GM23338 (cell line): ENCODE data around the gene RAB3GAP2. TPM values are rescaled to one million over a fixed set of nuclear protein-coding genes. Genes with fewer than 3 reads are reported as not detected.
"Not testable (repeated sequence)": the region's sequence is repeated elsewhere in the genome, so short reads cannot be mapped to it uniquely, and the experiment has no call there.

Experiments
- ATAC-seq: fragments of 200-7000 bp; cut with Tn5 transposase; 3 replicates; pipeline ENCODE4 v1.9.1; 2020
- DNase-seq: peaks from one replicate; pipeline ENCODE4 v3.0.0-alpha.2; 2015; ENCODE audit warnings: low spot score
- H2AFZ ChIP-seq: fragments of 200-600 bp; sonication (generic); 2 replicates; pipeline ENCODE4 v1.8.0; 2016; ENCODE audit warnings: antibody characterized with exemption, mild to moderate bottlenecking, moderate library complexity
- H3F3A ChIP-seq: fragments of 200-600 bp; sonication (generic); replicated peaks from 2 replicates; pipeline ENCODE4 v1.8.0; 2017; ENCODE audit warnings: antibody characterized with exemption, mixed run types, low read depth
- H3K27ac ChIP-seq: fragments of 200-600 bp; sonication (generic); 2 replicates; pipeline ENCODE4 v1.6.1; 2016; ENCODE audit warnings: low read depth
- H3K27me3 ChIP-seq: fragments of 200-600 bp; sonication (generic); 2 replicates; pipeline ENCODE4 v1.8.0; 2016; ENCODE audit warnings: mild to moderate bottlenecking, mixed run types, moderate library complexity; ENCODE audit not compliant: insufficient read depth
- H3K36me3 ChIP-seq: fragments of 200-600 bp; sonication (generic); 2 replicates; pipeline ENCODE4 v1.8.0; 2016; ENCODE audit warnings: mild to moderate bottlenecking; ENCODE audit not compliant: insufficient read depth
- H3K4me1 ChIP-seq: fragments of 200-600 bp; sonication (generic); 2 replicates; pipeline ENCODE4 v1.8.0; 2016; ENCODE audit warnings: mild to moderate bottlenecking, moderate library complexity; ENCODE audit not compliant: insufficient read depth
- H3K4me2 ChIP-seq: fragments of 200-600 bp; sonication (generic); 2 replicates; pipeline ENCODE4 v1.7.1; 2017; ENCODE audit warnings: mixed run types
- H3K4me3 ChIP-seq: fragments of 200-600 bp; sonication (generic); 2 replicates; pipeline ENCODE4 v1.6.1; 2016; ENCODE audit warnings: mixed run types
- H3K79me2 ChIP-seq: fragments of 200-600 bp; sonication (generic); replicated peaks from 2 replicates; pipeline ENCODE4 v1.8.0; 2017; ENCODE audit warnings: mild to moderate bottlenecking; ENCODE audit not compliant: insufficient read depth
- H3K9me2 ChIP-seq: fragments of 200-600 bp; sonication (generic); 2 replicates; pipeline ENCODE4 v1.8.0; 2017; ENCODE audit not compliant: insufficient read depth
- H4K20me1 ChIP-seq: fragments of 200-600 bp; sonication (generic); replicated peaks from 2 replicates; pipeline ENCODE4 v1.8.0; 2017; ENCODE audit warnings: mild to moderate bottlenecking; ENCODE audit not compliant: insufficient read depth
- H3K27ac Mint-ChIP-seq: 2 replicates; pipeline ENCODE4 v1.8.0; 2020; ENCODE audit warnings: inconsistent platforms, mild to moderate bottlenecking, moderate library complexity, mixed read lengths
- H3K27me3 Mint-ChIP-seq: 3 replicates; pipeline ENCODE4 v1.8.0; 2022; ENCODE audit warnings: low read depth, mild to moderate bottlenecking, moderate library complexity, mixed read lengths, inconsistent platforms; ENCODE audit not compliant: insufficient read depth, poor library complexity
- H3K36me3 Mint-ChIP-seq: 3 replicates; pipeline ENCODE4 v1.8.0; 2021; ENCODE audit warnings: low read depth, mild to moderate bottlenecking, inconsistent platforms, moderate library complexity, mixed read lengths
- H3K4me1 Mint-ChIP-seq: 3 replicates; pipeline ENCODE4 v1.8.0; 2020; ENCODE audit warnings: mild to moderate bottlenecking, inconsistent platforms, mixed read lengths
- H3K4me3 Mint-ChIP-seq: 3 replicates; pipeline ENCODE4 v1.8.0; 2021; ENCODE audit warnings: moderate library complexity, mild to moderate bottlenecking, inconsistent platforms, mixed read lengths
- H3K9me3 Mint-ChIP-seq: 3 replicates; pipeline ENCODE4 v1.8.0; 2020; ENCODE audit warnings: moderate library complexity, mild to moderate bottlenecking, inconsistent platforms, mixed read lengths
- CTCF ChIP-seq, 2 experiments: fragments of 200-600 bp in 1 of 2; sonication (generic) in 1 of 2; conservative IDR thresholded peaks; 2 replicates each; pipeline versions ENCODE4 v1.5.1 to v1.6.1; 2016 to 2017; ENCODE audit warnings: antibody characterized with exemption in 2 of 2, low read depth in 2 of 2, mild to moderate bottlenecking in 2 of 2, moderate library complexity in 1 of 2
- ETS1 ChIP-seq: IDR thresholded peaks from 2 replicates; pipeline ENCODE4 v1.6.1; 2016; ENCODE audit warnings: antibody characterized with exemption
- EZH2 ChIP-seq: fragments of 200-600 bp; sonication (generic); IDR thresholded peaks from one replicate; pipeline ENCODE4 v1.8.0; 2017; ENCODE audit warnings: antibody characterized with exemption, mild to moderate bottlenecking, low read depth; ENCODE audit not compliant: unreplicated experiment
- EZH2phosphoT487 ChIP-seq: fragments of 200-600 bp; sonication (generic); IDR thresholded peaks from one replicate; pipeline ENCODE4 v1.8.1; 2018; ENCODE audit warnings: antibody characterized with exemption; ENCODE audit not compliant: unreplicated experiment
- JUNB ChIP-seq: IDR thresholded peaks from one replicate; pipeline ENCODE4 v1.6.1; 2016; ENCODE audit warnings: antibody characterized with exemption; ENCODE audit not compliant: unreplicated experiment
- STAT1 ChIP-seq: IDR thresholded peaks from one replicate; pipeline ENCODE4 v1.6.1; 2016; ENCODE audit warnings: antibody characterized with exemption; ENCODE audit not compliant: unreplicated experiment
- ZNF114 ChIP-seq: fragments of 250-450 bp; sonication (Bioruptor Pico); IDR thresholded peaks from 2 replicates; pipeline ENCODE4 v1.5.0; 2020; ENCODE audit warnings: mild to moderate bottlenecking, moderate library complexity
- ZNF331 ChIP-seq: fragments of 250-450 bp; sonication (Bioruptor Pico); IDR thresholded peaks from 2 replicates; pipeline ENCODE4 v1.5.0; 2020; ENCODE audit warnings: low read depth, mild to moderate bottlenecking, moderate library complexity
- polyA plus RNA-seq: library from polyadenylated mRNA; unstranded; fragments of >200 nt; fragmentation: Nextera tagmentation; extraction: Ambion mirVana; gene quantifications from 2 replicates; pipeline ENCODE4 v1.2.1, GENCODE V29; 2016
- total RNA-seq: library from RNA; depleted of rRNA; stranded (reverse); fragments of >200 nt; shearing (Covaris generic); gene quantifications from 2 replicates; pipeline ENCODE4 v1.2.3, GENCODE V29; 2014

RAB3GAP2 gene
- total and polyA plus RNA-seq, 2 experiments from 2014 or later = 19.4 to 44.6 TPM

DNA sequence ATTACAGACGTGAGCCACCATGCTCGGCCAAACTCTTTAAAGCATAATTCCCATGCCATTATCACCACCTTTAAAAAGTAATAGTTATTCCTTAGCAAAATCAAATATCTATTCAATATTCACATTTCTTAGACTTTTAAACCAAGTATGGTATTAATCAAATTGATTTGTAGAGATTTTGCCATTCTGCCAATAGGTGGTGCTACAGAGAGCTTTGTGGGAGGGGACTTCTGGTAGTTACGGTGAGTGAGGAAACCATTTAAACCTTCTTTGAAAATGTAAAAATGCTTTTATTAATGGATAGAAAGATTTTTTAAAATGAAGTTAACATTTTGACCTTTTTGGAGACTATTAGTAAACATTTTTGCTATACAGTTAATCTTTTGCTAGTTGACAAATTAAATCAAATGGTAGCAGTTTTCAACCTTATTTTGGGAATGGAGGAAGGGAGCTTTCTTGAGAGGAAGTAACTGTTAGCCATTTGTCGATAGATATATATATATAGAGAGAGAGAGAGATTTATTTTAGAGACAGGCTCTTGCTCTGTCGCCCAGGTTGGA is 159.0 kb downstream of the RAB3GAP2 start:
- peak; percentile 27; the same call in 1 of the 3 replicates for ATAC-seq

DNA sequence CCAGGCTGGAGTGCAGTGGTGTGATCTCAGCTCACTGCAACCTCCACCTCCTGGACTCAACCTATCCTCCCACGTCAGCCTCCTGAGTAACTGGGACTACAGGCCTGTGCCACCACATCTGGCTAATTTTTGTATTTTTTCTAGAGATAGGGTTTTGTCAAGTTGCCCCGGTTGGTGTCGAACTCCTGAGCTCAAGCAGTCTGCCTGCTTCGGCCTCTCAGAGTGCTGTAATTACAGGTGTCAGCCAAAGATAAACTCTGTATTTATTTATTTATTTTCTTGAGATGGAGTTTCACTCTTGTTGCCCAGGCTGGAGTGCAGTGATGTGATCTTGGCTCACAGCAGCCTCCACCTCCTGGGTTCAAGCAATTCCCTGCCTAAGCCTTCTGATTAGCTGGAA is 159.7 kb downstream of the RAB3GAP2 start:
- H3K9me2 ChIP-seq, H4K20me1 ChIP-seq, H3K4me1 Mint-ChIP-seq, H3K4me3 Mint-ChIP-seq, H3K27me3 Mint-ChIP-seq, H3K27ac Mint-ChIP-seq, H3K4me1 ChIP-seq, H2AFZ ChIP-seq, H3K4me3 ChIP-seq, H3F3A ChIP-seq, ATAC-seq, H3K27me3 ChIP-seq, H3K79me2 ChIP-seq, DNase-seq, H3K9me3 Mint-ChIP-seq, H3K4me2 ChIP-seq: not testable (repeated sequence)
- peaks cover 51% of the 10 kb centered on the region for H3K36me3 Mint-ChIP-seq
- Histone ChIP-seq H3K36me3 (peaks cover 20% of the 10 kb centered on the region; the same call in 1 of the 2 replicates), H3K27ac (peak overlapping the region; percentile 56; the same call in 1 of the 2 replicates)

More for the DNA sequence above, 159.0 kb downstream of the RAB3GAP2 start:
- Mint-ChIP-seq H3K27me3 (no peaks in the 10 kb centered on the region), H3K27ac (no peak overlapping the region), H3K4me3 (no peak overlapping the region), H3K36me3 (peaks cover 48% of the 10 kb centered on the region), H3K4me1 (no peaks in the 10 kb centered on the region), H3K9me3 (no peaks in the 10 kb centered on the region)
- no peak overlapping the region for H3K4me2 ChIP-seq
- H3K27ac ChIP-seq = no peak overlapping the region
- H3K4me1 ChIP-seq = no peaks in the 10 kb centered on the region
- H3K27me3 ChIP-seq = no peaks in the 10 kb centered on the region
- peak; percentile 73 for DNase-seq
- peaks cover 18% of the 10 kb centered on the region; the same call in 1 of the 2 replicates for H3K36me3 ChIP-seq
- TF ChIP-seq CTCF (conservative IDR thresholded peaks at IDR 0.05; ENCODE audit: low read depth in 2 of 2) = peak; percentile 65 to 91
- no peak for TF ChIP-seq JUNB
- H3K9me2 ChIP-seq = no peaks in the 10 kb centered on the region
- H3K4me3 ChIP-seq = no peak overlapping the region
- H3K79me2 ChIP-seq = no peaks in the 10 kb centered on the region
- H3F3A ChIP-seq = no peaks in the 10 kb centered on the region
- no peak overlapping the region for H2AFZ ChIP-seq
- no peaks in the 10 kb centered on the region for H4K20me1 ChIP-seq

DNA sequence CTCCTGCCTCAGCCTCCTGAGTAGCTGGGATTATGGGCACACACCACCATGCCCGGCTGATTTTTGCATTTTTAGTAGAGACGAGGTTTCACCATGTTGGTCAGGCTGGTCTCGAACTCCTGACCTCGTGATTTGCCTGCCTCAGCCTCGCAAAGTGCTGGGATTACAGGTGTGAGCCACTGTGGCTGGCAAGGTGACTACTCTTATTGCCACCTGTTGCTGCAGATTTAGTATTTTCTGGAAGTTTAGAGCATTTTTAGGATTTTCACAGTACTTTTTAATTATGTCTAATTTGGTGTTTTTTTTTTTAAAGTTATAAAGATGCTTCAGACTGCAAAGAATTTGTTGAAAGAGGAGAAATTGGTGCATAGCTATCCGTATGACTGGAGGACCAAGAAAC is 161.8 kb downstream of the RAB3GAP2 start:
- H3K36me3 ChIP-seq = peaks cover 39% of the 10 kb centered on the region
- H2AFZ ChIP-seq, H3F3A ChIP-seq, ATAC-seq, H3K4me3 Mint-ChIP-seq, H3K27ac ChIP-seq, H3K9me3 Mint-ChIP-seq, H3K9me2 ChIP-seq, DNase-seq, H3K79me2 ChIP-seq, H3K27me3 Mint-ChIP-seq, H3K27me3 ChIP-seq, H3K4me3 ChIP-seq, H3K4me1 Mint-ChIP-seq, H3K4me1 ChIP-seq, H3K27ac Mint-ChIP-seq, H3K4me2 ChIP-seq, H4K20me1 ChIP-seq: not testable (repeated sequence)
- peaks cover 66% of the 10 kb centered on the region for H3K36me3 Mint-ChIP-seq

DNA sequence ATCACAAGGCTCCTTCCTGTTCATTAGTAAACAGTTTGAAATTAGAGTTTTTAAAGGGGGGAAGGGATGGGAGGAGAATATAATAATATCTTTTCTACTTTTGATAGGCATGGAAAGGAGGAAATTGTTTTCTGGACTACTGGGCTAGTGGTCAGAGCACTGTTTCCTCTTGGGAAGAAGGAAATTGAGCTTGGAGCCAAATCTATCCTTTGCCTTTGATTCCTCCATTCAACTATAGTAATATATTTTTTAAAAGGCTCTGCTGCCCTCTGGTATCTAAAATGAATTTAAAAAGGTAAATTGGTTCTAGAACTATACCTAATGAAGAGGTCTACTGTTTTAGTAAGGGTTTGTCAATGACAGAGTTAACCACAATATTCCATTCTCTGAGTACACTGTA is 172.4 kb downstream of the RAB3GAP2 start:
- peaks cover 2% of the 10 kb centered on the region for H3K27me3 Mint-ChIP-seq
- Histone ChIP-seq H3F3A (no peaks in the 10 kb centered on the region; the same call in 1 of the 2 replicates), H4K20me1 (no peaks in the 10 kb centered on the region), H3K9me2 (no peaks in the 10 kb centered on the region), H3K27me3 (no peaks in the 10 kb centered on the region), H3K4me1 (peaks cover 7% of the 10 kb centered on the region; the same call in 1 of the 2 replicates), H3K4me2 (no peak overlapping the region), H3K4me3 (no peak overlapping the region), H3K27ac (no peak overlapping the region), H3K36me3 (peaks cover 38% of the 10 kb centered on the region), H3K79me2 (peaks cover 19% of the 10 kb centered on the region), H2AFZ (no peak overlapping the region)
- no peaks in the 10 kb centered on the region for H3K9me3 Mint-ChIP-seq
- H3K27ac Mint-ChIP-seq = no peak overlapping the region
- H3K4me1 Mint-ChIP-seq = peaks cover 6% of the 10 kb centered on the region
- H3K36me3 Mint-ChIP-seq = peaks cover 56% of the 10 kb centered on the region
- DNase-seq (no peak), ATAC-seq (no peak)
- H3K4me3 Mint-ChIP-seq = no peak overlapping the region
- TF ChIP-seq ZNF331 (no peak), JUNB (no peak), CTCF (conservative IDR thresholded peaks at IDR 0.05; ENCODE audit: low read depth in 2 of 2) (no peak), ETS1 (no peak), EZH2phosphoT487 (no peak), EZH2 (no peak), ZNF114 (CRISPR knock-in tag) (no peak), STAT1 (no peak)
